ENCODE data around the gene LDB2. TPM values are rescaled to one million over a fixed set of nuclear protein-coding genes. Genes with fewer than 3 reads are reported as not detected.

The LDB2 gene
- total and polyA plus RNA-seq, 2 donors, result 29.0 to 142 TPM

DNA sequence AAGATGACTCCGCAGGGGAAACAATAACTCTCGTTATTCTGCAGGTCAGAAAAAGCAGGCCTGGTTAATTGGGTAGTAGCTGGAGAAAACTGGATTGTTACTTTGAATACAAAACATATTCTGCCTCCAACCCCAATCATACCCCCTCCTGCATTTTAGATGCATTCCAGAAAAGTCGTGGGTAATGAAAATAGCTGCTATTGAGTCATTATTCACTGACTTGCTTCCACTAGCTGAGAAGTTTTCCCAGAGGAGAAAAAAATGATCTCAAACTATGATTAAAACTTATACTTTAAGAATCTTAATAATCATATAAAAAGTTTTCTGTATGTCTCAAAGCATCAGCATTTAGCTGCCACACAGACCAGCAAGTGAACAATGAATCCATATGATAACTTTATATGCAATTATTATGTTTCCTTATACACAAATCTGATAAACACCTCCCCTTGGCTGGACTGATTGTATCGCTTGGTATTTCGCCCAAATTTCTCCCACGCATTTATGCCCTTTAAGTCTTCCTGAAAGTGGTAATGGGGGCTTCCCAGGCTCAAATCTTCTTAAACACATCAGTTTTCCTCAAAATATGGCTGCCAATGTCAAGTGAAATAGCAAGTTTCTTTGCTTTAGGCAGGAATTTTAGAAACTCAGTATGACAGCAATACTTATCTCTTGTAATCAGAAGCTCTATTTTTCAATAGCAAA, 181.0 kb downstream of the LDB2 start:
- Histone ChIP-seq H3K27ac (ENCODE audit: low read depth) (no peak overlapping the region), H3K4me1 (ENCODE audit: insufficient read depth) (no peaks in the 10 kb centered on the region), H3K36me3 (ENCODE audit: insufficient read depth) (no peaks in the 10 kb centered on the region), H3K4me3 (ENCODE audit: low read depth, low read length) (no peak overlapping the region)
- no peak for DNase-seq (ENCODE audit: extremely low spot score)
- 67% methylated on average over 6 of the region's 6 CpGs for WGBS

- H3K36me3 ChIP-seq (ENCODE audit: insufficient read depth), result no peaks in the 10 kb centered on the region
- WGBS, result 92% methylated on average over 2 of the region's 2 CpGs
Observed at GRCh38 chr4:16715482-16715881, 183.0 kb downstream of the LDB2 start.

GRCh38 chr4:16714191-16714590, 184.3 kb downstream of the LDB2 start:
- WGBS, result 95% methylated on average over 1 of the region's 1 CpG
- no peaks in the 10 kb centered on the region for H3K4me1 ChIP-seq (ENCODE audit: insufficient read depth)
- no peak overlapping the region for H3K27ac ChIP-seq (ENCODE audit: low read depth)
- no peak for DNase-seq (ENCODE audit: extremely low spot score)
- H3K4me3 ChIP-seq (ENCODE audit: low read depth, low read length), result no peak overlapping the region
- H3K36me3 ChIP-seq (ENCODE audit: insufficient read depth), result no peaks in the 10 kb centered on the region

More at GRCh38 chr4:16715482-16715881, 183.0 kb downstream of the LDB2 start:
- no peak for DNase-seq (ENCODE audit: extremely low spot score)
- Histone ChIP-seq H3K27ac (ENCODE audit: low read depth) (no peak overlapping the region), H3K4me3 (ENCODE audit: low read depth, low read length) (no peak overlapping the region), H3K4me1 (ENCODE audit: insufficient read depth) (no peaks in the 10 kb centered on the region)

DNA sequence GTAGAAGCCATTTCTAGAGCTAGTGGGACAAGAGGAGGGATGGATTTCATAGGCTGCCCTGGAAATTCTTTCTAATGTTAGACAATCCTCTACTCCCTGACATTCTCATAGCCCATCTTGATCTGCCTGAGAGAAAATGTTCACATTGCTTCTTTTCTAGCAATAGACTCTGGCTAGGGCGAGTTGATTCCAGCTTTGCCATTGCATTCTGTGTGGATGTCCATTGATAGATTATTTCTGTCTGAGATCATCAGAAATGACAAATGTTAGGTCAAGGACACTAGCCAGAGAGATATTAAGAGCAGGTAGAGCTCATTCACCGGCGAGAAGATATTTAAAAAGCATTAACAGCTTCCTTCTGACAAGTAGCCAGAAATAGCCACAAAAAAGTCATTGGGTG, 184.7 kb downstream of the LDB2 start:
- 91% methylated on average over 3 of the region's 3 CpGs for WGBS
- no peak overlapping the region for H3K27ac ChIP-seq (ENCODE audit: low read depth)
- no peak for DNase-seq (ENCODE audit: extremely low spot score)
- H3K36me3 ChIP-seq (ENCODE audit: insufficient read depth), result no peaks in the 10 kb centered on the region
- H3K4me3 ChIP-seq (ENCODE audit: low read depth, low read length), result no peak overlapping the region
- H3K4me1 ChIP-seq (ENCODE audit: insufficient read depth), result no peaks in the 10 kb centered on the region

- no peaks in the 10 kb centered on the region for H3K36me3 ChIP-seq (ENCODE audit: insufficient read depth)
- H3K4me3 ChIP-seq (ENCODE audit: low read depth, low read length), result no peak overlapping the region
- DNase-seq (ENCODE audit: extremely low spot score), result no peak
- H3K4me1 ChIP-seq (ENCODE audit: insufficient read depth), result no peaks in the 10 kb centered on the region
- no peak overlapping the region for H3K27ac ChIP-seq (ENCODE audit: low read depth)
Observed at GRCh38 chr4:16713271-16713670, 185.2 kb downstream of the LDB2 start.

DNA sequence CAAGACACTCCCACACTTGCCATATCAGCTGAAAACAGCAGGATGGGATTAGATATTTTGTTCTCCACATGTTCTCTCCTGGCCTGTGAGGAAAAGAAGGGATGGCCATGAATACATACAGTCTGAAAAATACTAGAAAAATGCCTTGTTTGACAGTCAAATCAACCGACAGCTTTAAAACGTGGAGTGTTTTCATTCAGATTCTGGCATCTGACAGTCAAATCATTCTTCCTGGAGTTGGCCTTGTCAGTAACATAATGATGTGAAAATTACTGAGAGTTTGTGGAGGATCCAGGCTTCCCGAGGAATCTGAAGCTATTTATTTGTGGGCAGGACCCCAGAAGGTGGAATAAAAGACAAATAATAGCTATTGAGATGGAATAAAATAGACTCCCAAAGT, 188.2 kb downstream of the LDB2 start:
- DNase-seq (ENCODE audit: extremely low spot score), result no peak
- H3K36me3 ChIP-seq (ENCODE audit: insufficient read depth), result no peaks in the 10 kb centered on the region
- 75% methylated on average over 3 of the region's 3 CpGs for WGBS
- H3K4me1 ChIP-seq (ENCODE audit: insufficient read depth), result no peaks in the 10 kb centered on the region
- no peak overlapping the region for H3K27ac ChIP-seq (ENCODE audit: low read depth)
- no peak overlapping the region for H3K4me3 ChIP-seq (ENCODE audit: low read depth, low read length)

GRCh38 chr4:16707874-16708273, 190.6 kb downstream of the LDB2 start:
- WGBS, result 87% methylated on average over 4 of the region's 4 CpGs
- H3K27ac ChIP-seq (ENCODE audit: low read depth), result no peak overlapping the region
- DNase-seq (ENCODE audit: extremely low spot score), result no peak
- H3K4me1 ChIP-seq (ENCODE audit: insufficient read depth), result no peaks in the 10 kb centered on the region
- H3K4me3 ChIP-seq (ENCODE audit: low read depth, low read length), result no peak overlapping the region
- no peaks in the 10 kb centered on the region for H3K36me3 ChIP-seq (ENCODE audit: insufficient read depth)

DNA sequence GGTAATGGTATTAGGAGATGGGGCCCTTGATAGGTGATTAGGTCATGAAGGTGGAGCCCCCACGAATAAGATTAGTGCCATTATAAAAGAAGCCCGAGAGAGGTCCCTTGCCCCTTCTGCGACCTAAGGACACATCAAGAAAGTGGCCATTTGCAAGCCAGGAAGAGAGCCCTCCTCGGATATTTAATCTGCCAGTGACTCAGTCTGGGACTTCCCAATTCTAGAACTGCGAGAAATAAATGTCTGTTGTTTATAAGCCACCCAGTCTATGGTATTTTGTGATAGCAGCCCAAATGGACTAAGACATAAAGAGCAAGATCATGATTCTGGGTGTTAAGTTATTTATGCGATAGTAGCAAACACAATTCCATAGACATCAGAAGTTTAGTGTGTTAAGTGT, 192.2 kb downstream of the LDB2 start:
- WGBS, result 86% methylated on average over 6 of the region's 6 CpGs
- H3K36me3 ChIP-seq (ENCODE audit: insufficient read depth), result no peaks in the 10 kb centered on the region
- no peaks in the 10 kb centered on the region for H3K4me1 ChIP-seq (ENCODE audit: insufficient read depth)
- DNase-seq (ENCODE audit: extremely low spot score), result no peak
- no peak overlapping the region for H3K27ac ChIP-seq (ENCODE audit: low read depth)
- no peak overlapping the region for H3K4me3 ChIP-seq (ENCODE audit: low read depth, low read length)

DNA sequence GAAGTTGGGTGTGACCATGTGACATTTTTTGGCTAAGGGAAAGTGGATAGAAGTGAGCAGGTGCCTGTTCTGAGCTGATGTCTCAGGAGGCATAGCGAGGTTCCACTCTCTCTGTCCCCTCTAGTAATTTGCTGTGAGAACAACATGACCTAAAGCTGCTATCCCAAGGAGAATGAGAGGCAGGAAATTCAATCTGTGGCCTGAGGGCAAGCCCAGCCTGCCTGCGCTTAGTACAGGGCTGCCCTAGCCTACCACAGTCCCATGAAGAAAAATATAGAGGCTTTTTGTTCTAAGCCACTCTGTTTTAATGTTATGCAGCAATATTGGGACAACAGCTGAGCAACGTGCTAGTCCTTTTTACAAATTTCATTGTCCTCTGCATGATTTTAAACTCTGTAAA, 193.1 kb downstream of the LDB2 start:
- no peak for DNase-seq (ENCODE audit: extremely low spot score)
- H3K27ac ChIP-seq (ENCODE audit: low read depth), result no peak overlapping the region
- H3K4me3 ChIP-seq (ENCODE audit: low read depth, low read length), result no peak overlapping the region
- WGBS, result 90% methylated on average over 3 of the region's 3 CpGs
- H3K36me3 ChIP-seq (ENCODE audit: insufficient read depth), result no peaks in the 10 kb centered on the region
- H3K4me1 ChIP-seq (ENCODE audit: insufficient read depth), result no peaks in the 10 kb centered on the region

DNA sequence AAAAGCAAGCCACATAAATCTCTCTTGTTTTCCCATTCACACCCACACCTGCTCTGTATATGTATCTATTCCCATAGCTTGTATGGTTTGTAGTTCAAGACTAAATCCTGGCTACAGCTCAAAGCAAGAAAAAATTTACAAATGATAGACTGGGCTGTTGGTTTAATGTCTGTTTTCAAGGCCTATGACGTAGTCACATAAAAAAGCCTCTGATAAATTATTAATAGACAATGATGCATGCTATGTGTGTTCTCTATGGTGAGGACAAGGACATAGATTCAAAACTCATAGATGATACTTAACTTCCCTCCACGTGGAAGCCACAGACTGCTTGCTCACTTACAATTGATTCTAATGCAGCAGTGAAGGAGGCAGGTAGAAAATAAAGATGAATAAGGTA, 194.0 kb downstream of the LDB2 start:
- no peaks in the 10 kb centered on the region for H3K36me3 ChIP-seq (ENCODE audit: insufficient read depth)
- WGBS, result 77% methylated on average over 2 of the region's 2 CpGs
- H3K27ac ChIP-seq (ENCODE audit: low read depth), result no peak overlapping the region

GRCh38 chr4:16695896-16696295, 202.5 kb downstream of the LDB2 start:
- no peak for DNase-seq (ENCODE audit: extremely low spot score)
- Histone ChIP-seq H3K4me3 (ENCODE audit: low read depth, low read length) (no peak overlapping the region), H3K27ac (ENCODE audit: low read depth) (no peak overlapping the region), H3K4me1 (ENCODE audit: insufficient read depth) (no peaks in the 10 kb centered on the region), H3K36me3 (ENCODE audit: insufficient read depth) (no peaks in the 10 kb centered on the region)
- WGBS, result 89% methylated on average over 1 of the region's 1 CpG

More for the DNA sequence above, 194.0 kb downstream of the LDB2 start:
- H3K4me3 ChIP-seq (ENCODE audit: low read depth, low read length), result no peak overlapping the region
- H3K4me1 ChIP-seq (ENCODE audit: insufficient read depth), result no peaks in the 10 kb centered on the region
- DNase-seq (ENCODE audit: extremely low spot score), result no peak

DNA sequence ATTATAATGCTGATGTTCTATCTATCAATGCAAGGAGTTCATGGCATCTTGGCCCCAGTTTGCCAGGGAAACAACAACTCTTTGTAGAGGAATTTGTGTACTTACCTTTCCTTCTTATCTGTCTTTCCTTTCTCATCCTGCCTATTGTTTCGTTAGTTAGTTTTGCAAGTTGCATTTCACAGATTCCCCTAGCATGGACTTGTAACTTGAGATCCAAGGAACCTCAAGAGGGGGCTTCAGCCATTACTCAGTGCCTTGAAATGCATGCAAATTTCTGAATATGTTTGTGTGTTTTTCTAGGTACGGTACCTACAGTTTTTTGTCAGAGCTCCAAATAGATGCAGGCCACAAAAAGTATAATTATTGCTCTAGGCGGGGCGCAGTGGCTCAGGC, 203.6 kb downstream of the LDB2 start:
- 92% methylated on average over 4 of the region's 4 CpGs for whole genome bisulfite sequencing
- no peaks in the 10 kb centered on the region for H3K4me1 ChIP-seq (ENCODE audit: insufficient read depth)

GRCh38 chr4:16694173-16694883, 204.1 kb downstream of the LDB2 start:
- DNase-seq (ENCODE audit: extremely low spot score), result no peak
- no peaks in the 10 kb centered on the region for H3K4me1 ChIP-seq (ENCODE audit: insufficient read depth)
- WGBS, result 48% methylated on average over 13 of the region's 13 CpGs
- no peak overlapping the region for H3K4me3 ChIP-seq (ENCODE audit: low read depth, low read length)
- H3K27ac ChIP-seq (ENCODE audit: low read depth), result no peak overlapping the region
- no peaks in the 10 kb centered on the region for H3K36me3 ChIP-seq (ENCODE audit: insufficient read depth)

More for the DNA sequence above, 203.6 kb downstream of the LDB2 start:
- Histone ChIP-seq H3K4me3 (ENCODE audit: low read depth, low read length) (no peak overlapping the region), H3K27ac (ENCODE audit: low read depth) (no peak overlapping the region), H3K36me3 (ENCODE audit: insufficient read depth) (no peaks in the 10 kb centered on the region)
- DNase-seq (ENCODE audit: extremely low spot score), result no peak

- 79% methylated on average over 3 of the region's 3 CpGs for WGBS
- H3K36me3 ChIP-seq (ENCODE audit: insufficient read depth), result no peaks in the 10 kb centered on the region
- no peak for DNase-seq (ENCODE audit: extremely low spot score)
- H3K4me3 ChIP-seq (ENCODE audit: low read depth, low read length), result no peak overlapping the region
- H3K27ac ChIP-seq (ENCODE audit: low read depth), result no peak overlapping the region
- H3K4me1 ChIP-seq (ENCODE audit: insufficient read depth), result no peaks in the 10 kb centered on the region
Observed at GRCh38 chr4:16693641-16694040, 204.8 kb downstream of the LDB2 start.

Measured in urinary bladder (tissue), 4 donors.